SU-DHL-6 (cell line): ENCODE measurements around the gene HNRNPAB.

ENCODE experiments used
- H2AFZ ChIP-seq: fragments of 200-600 bp; sonication (generic); 2 replicates; pipeline ENCODE4 v1.6.1; 2014; ENCODE audit warnings: low read depth, mild to moderate bottlenecking, moderate library complexity, mixed read lengths, antibody characterized with exemption, low read length; ENCODE audit not compliant: severe bottlenecking
- H3F3A ChIP-seq: fragments of 200-600 bp; shearing (Covaris generic); 2 replicates; pipeline ENCODE4 v1.6.0; 2016; ENCODE audit warnings: antibody characterized with exemption, mild to moderate bottlenecking; ENCODE audit not compliant: insufficient read depth
- H3K27ac ChIP-seq: fragments of 200-600 bp; sonication (generic); 2 replicates; pipeline ENCODE4 v1.5.1; 2016; ENCODE audit warnings: low read depth, mild to moderate bottlenecking, low read length, moderate library complexity, mixed read lengths
- H3K27me3 ChIP-seq: fragments of 200-600 bp; sonication (generic), shearing (Covaris generic); 2 replicates; pipeline ENCODE4 v1.6.0; 2014; ENCODE audit warnings: mild to moderate bottlenecking, low read length
- H3K36me3 ChIP-seq: fragments of 200-600 bp; sonication (generic); 2 replicates; pipeline ENCODE4 v1.6.1; 2014; ENCODE audit warnings: mild to moderate bottlenecking, low read length, mixed read lengths
- H3K4me2 ChIP-seq: fragments of 300-600, 200-600 bp; shearing (Covaris generic), sonication (generic); 2 replicates; pipeline ENCODE4 v1.6.0; 2014; ENCODE audit warnings: low read length, low read depth, mild to moderate bottlenecking; ENCODE audit not compliant: poor library complexity, severe bottlenecking
- H3K4me3 ChIP-seq: fragments of 200-600 bp; sonication (generic); 2 replicates; pipeline ENCODE4 v1.5.1; 2014; ENCODE audit warnings: antibody characterized with exemption, low read length, mild to moderate bottlenecking, mixed read lengths; ENCODE audit not compliant: insufficient read depth, poor library complexity, severe bottlenecking
- H3K79me2 ChIP-seq: fragments of 200-600 bp; sonication (generic); 2 replicates; pipeline ENCODE4 v1.6.1; 2014; ENCODE audit warnings: mild to moderate bottlenecking, low read length, moderate library complexity; ENCODE audit not compliant: insufficient read depth
- H3K9ac ChIP-seq: fragments of 200-600 bp; sonication (generic); 2 replicates; pipeline ENCODE4 v1.7.0; 2014; ENCODE audit warnings: mild to moderate bottlenecking, low read length
- H3K9me2 ChIP-seq: fragments of 200-600 bp; sonication (generic); replicated peaks from 2 replicates; pipeline ENCODE4 v1.6.1; 2014; ENCODE audit warnings: low read length; ENCODE audit not compliant: insufficient read depth
- H3K9me3 ChIP-seq: fragments of 200-600 bp; sonication (generic); 2 replicates; pipeline ENCODE4 v1.6.1; 2014; ENCODE audit warnings: low read length, mixed read lengths; ENCODE audit not compliant: insufficient read depth
- H4K20me1 ChIP-seq: fragments of 200-600 bp; sonication (generic); 2 replicates; pipeline ENCODE4 v1.6.1; 2014; ENCODE audit warnings: low read depth, mild to moderate bottlenecking, antibody characterized with exemption, low read length, moderate library complexity, mixed read lengths
- EZH2phosphoT487 ChIP-seq: fragments of 200-600 bp; sonication (generic), shearing (Covaris generic); conservative IDR thresholded peaks from 2 replicates; pipeline ENCODE4 v1.6.1; 2018; ENCODE audit warnings: mild to moderate bottlenecking, antibody characterized with exemption, low read length, moderate library complexity, mixed read lengths
- TF ChIP-seq, protein P1 (sequence below): fragments of 200-600 bp; sonication (generic); IDR thresholded peaks from one replicate; pipeline ENCODE4 v1.5.1; 2017; ENCODE audit warnings: antibody characterized with exemption, mild to moderate bottlenecking, low read length, moderate library complexity; ENCODE audit not compliant: insufficient read depth, poor library complexity, severe bottlenecking

HNRNPAB gene

DNA sequence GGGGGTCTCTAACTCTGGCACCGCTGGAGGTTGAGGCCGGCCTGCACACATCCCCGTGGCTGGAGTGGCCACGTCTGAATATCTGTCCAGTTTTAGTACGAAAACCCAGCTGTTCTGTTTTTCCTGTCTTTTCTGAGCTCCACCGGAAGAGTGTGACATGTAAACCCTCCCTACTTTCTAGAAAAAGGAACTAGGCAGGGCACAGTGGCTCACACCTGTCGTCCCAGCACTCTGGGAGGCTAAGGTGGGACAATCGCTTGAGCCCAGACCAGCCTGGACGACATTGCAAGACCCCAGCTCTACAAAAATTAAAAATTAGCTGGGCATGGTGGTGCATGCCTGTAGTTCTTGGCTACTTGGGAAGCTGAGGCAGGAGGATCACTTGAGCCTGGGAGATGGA is 36.4 kb downstream of the HNRNPAB start:
- no peak overlapping the region for H3K4me3 ChIP-seq
- H3K4me2 ChIP-seq: no peak overlapping the region
- no peaks in the 10 kb centered on the region for H3F3A ChIP-seq
- no peaks in the 10 kb centered on the region for H3K36me3 ChIP-seq
- H3K27me3 ChIP-seq: no peaks in the 10 kb centered on the region
- H3K9me2 ChIP-seq: no peaks in the 10 kb centered on the region
- H3K79me2 ChIP-seq: no peaks in the 10 kb centered on the region
- H2AFZ ChIP-seq: no peak overlapping the region
- H4K20me1 ChIP-seq: no peaks in the 10 kb centered on the region
- H3K9ac ChIP-seq: no peak overlapping the region
- TF ChIP-seq, protein P1, sequence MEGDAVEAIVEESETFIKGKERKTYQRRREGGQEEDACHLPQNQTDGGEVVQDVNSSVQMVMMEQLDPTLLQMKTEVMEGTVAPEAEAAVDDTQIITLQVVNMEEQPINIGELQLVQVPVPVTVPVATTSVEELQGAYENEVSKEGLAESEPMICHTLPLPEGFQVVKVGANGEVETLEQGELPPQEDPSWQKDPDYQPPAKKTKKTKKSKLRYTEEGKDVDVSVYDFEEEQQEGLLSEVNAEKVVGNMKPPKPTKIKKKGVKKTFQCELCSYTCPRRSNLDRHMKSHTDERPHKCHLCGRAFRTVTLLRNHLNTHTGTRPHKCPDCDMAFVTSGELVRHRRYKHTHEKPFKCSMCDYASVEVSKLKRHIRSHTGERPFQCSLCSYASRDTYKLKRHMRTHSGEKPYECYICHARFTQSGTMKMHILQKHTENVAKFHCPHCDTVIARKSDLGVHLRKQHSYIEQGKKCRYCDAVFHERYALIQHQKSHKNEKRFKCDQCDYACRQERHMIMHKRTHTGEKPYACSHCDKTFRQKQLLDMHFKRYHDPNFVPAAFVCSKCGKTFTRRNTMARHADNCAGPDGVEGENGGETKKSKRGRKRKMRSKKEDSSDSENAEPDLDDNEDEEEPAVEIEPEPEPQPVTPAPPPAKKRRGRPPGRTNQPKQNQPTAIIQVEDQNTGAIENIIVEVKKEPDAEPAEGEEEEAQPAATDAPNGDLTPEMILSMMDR: no peak
- TF ChIP-seq EZH2phosphoT487: no peak
- H3K27ac ChIP-seq: no peak overlapping the region
- no peaks in the 10 kb centered on the region for H3K9me3 ChIP-seq

DNA sequence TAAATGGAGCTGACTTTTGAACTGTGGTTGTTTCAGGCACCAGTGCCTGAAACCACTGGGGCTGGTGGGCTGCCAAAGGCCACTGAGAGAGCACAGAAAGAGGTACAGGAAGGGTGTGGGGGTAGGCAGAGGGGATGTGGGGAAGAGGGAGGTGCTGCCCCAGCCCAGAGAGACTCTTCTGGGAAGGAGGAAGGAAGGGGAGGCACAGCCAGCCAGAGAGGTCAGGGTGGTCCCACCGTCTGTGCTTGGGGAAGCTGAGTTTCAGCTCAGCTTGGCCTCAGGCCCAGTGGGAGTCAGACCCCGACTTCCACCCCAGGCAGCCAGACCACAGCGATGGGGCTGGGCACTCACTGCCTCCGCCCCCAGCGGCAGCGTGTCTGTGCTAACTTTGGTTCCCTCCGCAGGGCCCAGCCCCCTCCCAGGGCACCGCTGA is 36.9 kb downstream of the HNRNPAB start:
- H4K20me1 ChIP-seq: no peaks in the 10 kb centered on the region
- H3K9ac ChIP-seq: no peak overlapping the region
- no peak overlapping the region for H2AFZ ChIP-seq
- TF ChIP-seq, protein P1: no peak
- no peak for TF ChIP-seq EZH2phosphoT487
- H3K27ac ChIP-seq: no peak overlapping the region
- H3K4me3 ChIP-seq: no peak overlapping the region
- no peaks in the 10 kb centered on the region for H3K27me3 ChIP-seq
- no peaks in the 10 kb centered on the region for H3K36me3 ChIP-seq
- H3K9me3 ChIP-seq: no peaks in the 10 kb centered on the region
- no peaks in the 10 kb centered on the region for H3K79me2 ChIP-seq
- no peaks in the 10 kb centered on the region for H3F3A ChIP-seq
- H3K9me2 ChIP-seq: no peaks in the 10 kb centered on the region
- H3K4me2 ChIP-seq: no peak overlapping the region

DNA sequence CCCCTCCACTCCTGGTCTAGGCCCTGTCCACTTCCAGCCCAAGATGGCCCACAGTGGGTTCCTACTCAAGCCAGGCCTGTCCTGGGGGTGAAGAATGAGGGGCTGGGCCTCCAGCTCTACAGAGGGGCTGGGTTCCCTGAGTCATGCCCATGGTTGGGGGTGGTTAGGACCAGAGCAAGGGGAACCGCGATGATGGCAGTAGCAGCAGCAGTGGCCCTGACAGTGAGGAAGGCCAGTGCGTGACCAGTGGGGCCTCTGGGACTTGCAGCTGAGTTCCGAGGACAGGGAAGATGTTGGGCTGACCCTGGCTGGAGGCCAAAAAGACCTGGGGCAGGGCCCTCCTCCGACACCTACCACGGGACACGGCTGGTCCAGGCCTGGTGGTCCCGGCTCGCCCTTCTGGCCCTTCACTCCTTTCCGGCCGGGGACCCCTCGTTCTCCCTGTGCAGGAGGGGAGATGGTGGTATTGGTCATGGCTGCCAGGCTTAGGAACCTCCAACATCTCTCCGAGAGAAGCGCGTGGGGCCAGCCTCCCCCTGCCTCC is 37.4 kb downstream of the HNRNPAB start:
- H3K27ac ChIP-seq: no peak overlapping the region
- no peak overlapping the region for H3K4me3 ChIP-seq
- no peak for TF ChIP-seq EZH2phosphoT487
- TF ChIP-seq, protein P1: no peak
- H3F3A ChIP-seq: no peaks in the 10 kb centered on the region
- no peaks in the 10 kb centered on the region for H3K9me3 ChIP-seq
- H2AFZ ChIP-seq: no peak overlapping the region
- H3K9me2 ChIP-seq: no peaks in the 10 kb centered on the region
- H4K20me1 ChIP-seq: no peaks in the 10 kb centered on the region
- H3K79me2 ChIP-seq: no peaks in the 10 kb centered on the region
- H3K4me2 ChIP-seq: no peak overlapping the region
- H3K36me3 ChIP-seq: no peaks in the 10 kb centered on the region
- no peaks in the 10 kb centered on the region for H3K27me3 ChIP-seq
- H3K9ac ChIP-seq: no peak overlapping the region
